GM12878 (cell line): ENCODE data around the gene KRT80. TPM values are rescaled to one million over a fixed set of nuclear protein-coding genes. Genes with fewer than 3 reads are reported as not detected.

Source experiments
- ATAC-seq: fragments of 200-7000 bp; cut with Tn5 transposase; 3 replicates; pipeline ENCODE4 v1.9.1; 2020; ENCODE audit warnings: mild to moderate bottlenecking, moderate library complexity
- BruUV-seq: library from RNA; stranded (reverse); fragments of 400-500 nt; replicated peaks from 2 replicates; lab custom pipeline; 2021; lab: Mats Ljungman, UMichigan
- CTCF ChIA-PET: fragments of 300-600 bp; sonication (Branson Sonifier 250); formaldehyde crosslinking; extraction: SDS; loops from one replicate; lab custom pipeline; 2021; ENCODE audit warnings: inconsistent platforms; lab: Yijun Ruan, JAX
- POLR2A ChIA-PET: fragments of 350-600 bp; formaldehyde crosslinking; extraction: SDS; loops from one replicate; lab custom pipeline; 2021; ENCODE audit warnings: inconsistent platforms; lab: Charles Lee
- RAD21 ChIA-PET: fragments of 300-600 bp; sonication (Branson Sonifier 250); formaldehyde crosslinking; loops from one replicate; lab custom pipeline; 2023; ENCODE audit warnings: antibody characterized with exemption; ENCODE audit not compliant: unreplicated experiment; lab: Charles Lee
- SMC1A ChIA-PET: fragments of 300-600 bp; sonication (Branson Sonifier 250); formaldehyde crosslinking; loops from one replicate; lab custom pipeline; 2023; ENCODE audit not compliant: unreplicated experiment, uncharacterized antibody; lab: Charles Lee
- DNase-seq: peaks from one replicate; pipeline ENCODE4 v3.0.0-alpha.2; 2011; ENCODE audit warnings: low read depth, low spot score
- FAIRE-seq: peaks from 3 replicates; lab custom pipeline; 2011; peaks lifted over from hg19 to GRCh38; lab: Jason Lieb, UNC
- H2AFZ ChIP-seq: 2 replicates; pipeline ENCODE4 v1.6.0; 2011; ENCODE audit warnings: low read depth, low read length, control low read depth; ENCODE audit not compliant: control insufficient read depth
- H3K27ac ChIP-seq: 2 replicates; pipeline ENCODE4 v1.5.1; 2011; ENCODE audit warnings: control low read depth; ENCODE audit not compliant: control insufficient read depth, insufficient read depth
- H3K27me3 ChIP-seq, 2 experiments: replicated peaks in 1 of 2; 2 replicates each; pipeline versions ENCODE4 v1.6.0 to v1.6.1; 2011; ENCODE audit warnings: low read length in 1 of 2; ENCODE audit not compliant: control insufficient read depth in 2 of 2, insufficient read depth in 2 of 2
- H3K36me3 ChIP-seq, 2 experiments: 2 replicates each; pipeline ENCODE4 v1.5.1; 2011; ENCODE audit warnings: low read length in 1 of 2; ENCODE audit not compliant: control insufficient read depth in 2 of 2, insufficient read depth in 2 of 2
- H3K4me1 ChIP-seq: 2 replicates; pipeline ENCODE4 v1.6.1; 2011; ENCODE audit warnings: mild to moderate bottlenecking, low read length, moderate library complexity, mixed read lengths; ENCODE audit not compliant: control insufficient read depth, insufficient read depth
- H3K4me2 ChIP-seq: 2 replicates; pipeline ENCODE4 v1.6.0; 2011; ENCODE audit warnings: control low read depth; ENCODE audit not compliant: control insufficient read depth, insufficient read depth
- H3K4me3 ChIP-seq: fragments of 200-600 bp; sonication (generic); 2 replicates; pipeline ENCODE4 v1.5.1; 2016
- H3K79me2 ChIP-seq: 2 replicates; pipeline ENCODE4 v1.6.0; 2011; ENCODE audit warnings: low read length; ENCODE audit not compliant: control insufficient read depth, insufficient read depth
- H3K9ac ChIP-seq: 2 replicates; pipeline ENCODE4 v1.8.0; 2011; ENCODE audit warnings: low read length, control low read depth, mixed read lengths; ENCODE audit not compliant: control insufficient read depth, insufficient read depth
- H3K9me3 ChIP-seq: replicated peaks from 3 replicates; pipeline ENCODE4 v1.5.1; 2011; ENCODE audit warnings: mild to moderate bottlenecking, low read length; ENCODE audit not compliant: control insufficient read depth, insufficient read depth
- H4K20me1 ChIP-seq: 2 replicates; pipeline ENCODE4 v1.6.0; 2011; ENCODE audit not compliant: control insufficient read depth, insufficient read depth
- ASH2L ChIP-seq: fragments of 300-600, 200-600 bp; sonication (generic); IDR thresholded peaks from 2 replicates; pipeline ENCODE4 v1.6.1; 2017; ENCODE audit warnings: low read depth, mild to moderate bottlenecking, borderline replicate concordance
- CBX5 ChIP-seq: sonication (generic); IDR thresholded peaks from 2 replicates; pipeline ENCODE4 v1.6.1; 2016; ENCODE audit warnings: low read depth, moderate library complexity, mild to moderate bottlenecking, inconsistent platforms
- EED ChIP-seq: sonication (generic); IDR thresholded peaks from 2 replicates; pipeline ENCODE4 v1.6.1; 2016; ENCODE audit warnings: antibody characterized with exemption, low read depth
- HDAC2 ChIP-seq: fragments of 200-600 bp; sonication (generic); IDR thresholded peaks from 2 replicates; pipeline ENCODE4 v1.6.1; 2017
- IRF4 ChIP-seq: IDR thresholded peaks from 2 replicates; pipeline ENCODE4 v1.6.1; 2011; ENCODE audit warnings: low read depth, low read length
- JUNB ChIP-seq: IDR thresholded peaks from 2 replicates; pipeline ENCODE4 v1.6.1; 2016; ENCODE audit warnings: antibody characterized with exemption, mild to moderate bottlenecking
- MEF2B ChIP-seq: fragments of 450-650 bp; IDR thresholded peaks from 2 replicates; pipeline ENCODE4 v1.6.1; 2018; ENCODE audit warnings: mild to moderate bottlenecking, moderate library complexity; ENCODE audit not compliant: partially characterized antibody, poor library complexity, severe bottlenecking
- NBN ChIP-seq: fragments of 450-650 bp; IDR thresholded peaks from 2 replicates; pipeline ENCODE4 v1.6.1; 2016
- NFXL1 ChIP-seq: fragments of 450-650 bp; IDR thresholded peaks from 2 replicates; pipeline ENCODE4 v1.6.1; 2017; ENCODE audit warnings: antibody characterized with exemption, mild to moderate bottlenecking, borderline replicate concordance
- ZNF384 ChIP-seq: IDR thresholded peaks from 2 replicates; pipeline ENCODE4 v1.6.1; 2012; ENCODE audit warnings: low read depth, mild to moderate bottlenecking, low read length, improper control_type of control experiment, borderline replicate concordance
- WGBS: methylation state at CpG from one replicate; pipeline ENCODE4 v1.1.6; 2016; ENCODE audit warnings: low lambda C conversion rate; ENCODE audit not compliant: insufficient replicate concordance, insufficient coverage; ENCODE audit errors: missing lambda C conversion rate; 5-methylcytosine and 5-hydroxymethylcytosine counted together
- in situ Hi-C: fragments of 300-500 bp; cut with MboI; formaldehyde crosslinking; loops from 9 replicates; pipeline ENCODE4 v1.14.3; 2018; ENCODE audit warnings: mixed read lengths
- intact Hi-C: fragments of 100-400 bp; cut with micrococcal nuclease; formaldehyde crosslinking; loops from one replicate; pipeline ENCODE4 v1.14.2; 2022; ENCODE audit not compliant: unreplicated experiment
- polyA plus RNA-seq, 11 experiments: library from polyadenylated mRNA; depleted of rRNA in 4 of 11; unstranded in 6 of 11; stranded (reverse) in 5 of 11; fragments of >200 nt; fragmentation: Nextera tagmentation in 4 of 11; fragmentation: Illumina TruSeq in 1 of 11; extraction: Ambion mirVana in 4 of 11; extraction: Trizol in 1 of 11; gene quantifications; 1 replicate in 1 of 11; 2 replicates in 10 of 11; pipeline versions ENCODE4 v1.2.1 to v1.2.3, GENCODE V29; 2011 to 2016; ENCODE audit warnings: inconsistent platforms in 2 of 11, missing spikeins in 2 of 11, low read depth in 1 of 11
- total RNA-seq, 4 experiments: library from RNA; depleted of rRNA in 3 of 4; stranded (reverse); fragments of >200 nt in 3 of 4; fragmentation: Illumina TruSeq in 1 of 4; extraction: Trizol in 1 of 4; gene quantifications; 2 replicates each; pipeline versions ENCODE4 v1.2.1 to v1.2.3, GENCODE V29; 2013 to 2021
- TF ChIP-seq, protein P1 (sequence below): fragments of 150-350 bp; IDR thresholded peaks from 2 replicates; pipeline ENCODE4 v1.6.1; 2016; ENCODE audit warnings: low read depth, low read length
- TF ChIP-seq, protein P2 (sequence below): IDR thresholded peaks from 2 replicates; pipeline ENCODE4 v1.6.1; 2011; ENCODE audit warnings: low read depth, mild to moderate bottlenecking, low read length, moderate library complexity, borderline replicate concordance; ENCODE audit errors: extremely low read depth
- TF ChIP-seq, protein P3 (sequence below): IDR thresholded peaks from 2 replicates; pipeline ENCODE4 v1.6.1; 2012; ENCODE audit warnings: low read length, inconsistent platforms
- TF ChIP-seq, protein P4 (sequence below): fragments of 450-650 bp; conservative IDR thresholded peaks from 2 replicates; pipeline ENCODE4 v1.6.1; 2017; ENCODE audit warnings: mild to moderate bottlenecking, moderate library complexity
- TF ChIP-seq, protein P5 (sequence below): IDR thresholded peaks from 2 replicates; pipeline ENCODE4 v1.6.1; 2012; ENCODE audit warnings: low read depth, low read length, improper control_type of control experiment

Gene KRT80
- total and polyA plus RNA-seq, 10 of the 15 experiments (the other 5 are each of a cell fraction or from before 2014, with no cell fraction given), result 0.01 TPM; not detected in 9

DNA sequence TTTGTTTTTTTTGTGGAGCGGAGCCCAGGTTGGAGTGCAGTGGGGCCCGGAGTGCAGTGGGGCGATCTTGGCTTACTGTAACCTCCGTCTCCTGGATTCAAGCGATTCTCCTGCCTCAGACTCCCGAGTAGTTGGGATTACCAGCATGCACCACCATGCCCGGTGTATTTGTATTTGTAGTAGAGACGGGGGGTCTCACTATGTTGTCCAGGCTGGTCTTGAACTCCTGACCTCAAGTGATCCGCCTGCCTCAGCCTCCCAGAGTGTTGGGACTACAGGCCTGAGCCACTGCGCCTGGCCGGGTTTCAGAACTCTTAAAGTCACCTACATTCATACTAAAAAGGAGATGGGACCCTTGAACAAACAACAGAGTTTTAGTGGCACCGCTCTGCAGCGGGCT, 52.7 kb downstream of the KRT80 start:
- FAIRE-seq (no peak), DNase-seq (no peak), ATAC-seq (no peak)
- POLR2A ChIA-PET, result no interaction called here
- no peaks in the 10 kb centered on the region for H3K36me3 ChIP-seq
- CTCF ChIA-PET, result interaction anchor here (0.9 to 1.1 kb wide), 2 partner anchors 114 to 740 kb away, joined by 3 read pairs; no protein-coding TSS in a partner anchor
- H3K9me3 ChIP-seq, result no peaks in the 10 kb centered on the region
- H3K9ac ChIP-seq, result no peak overlapping the region
- H3K4me3 ChIP-seq, result no peak overlapping the region
- H3K27me3 ChIP-seq, result 0 out of 4 replicates have a peak, but pooled peaks cover 0 to 2% of the 10 kb centered on the region in 2 experiments
- no peak overlapping the region for H2AFZ ChIP-seq
- BruUV-seq, result no TSS peak
- RAD21 ChIA-PET, result no interaction called here
- no peaks in the 10 kb centered on the region for H3K79me2 ChIP-seq
- H4K20me1 ChIP-seq, result no peaks in the 10 kb centered on the region
- H3K4me2 ChIP-seq, result no peak overlapping the region
- 41% methylated on average over 13 of the region's 13 CpGs for WGBS
- intact Hi-C loops (no loop called here), in situ Hi-C loops (no loop called here)
- SMC1A ChIA-PET, result interaction anchor here (0.7 kb wide), 1 partner anchor 11 kb away, joined by 3 read pairs; no protein-coding TSS in a partner anchor
- H3K27ac ChIP-seq, result no peak overlapping the region
- no peaks in the 10 kb centered on the region for H3K4me1 ChIP-seq
- no peak for TF ChIP-seq JUNB
- no peak for TF ChIP-seq CBX5
- no peak for TF ChIP-seq NBN
- no peak for TF ChIP-seq ASH2L
- TF ChIP-seq, protein P1, sequence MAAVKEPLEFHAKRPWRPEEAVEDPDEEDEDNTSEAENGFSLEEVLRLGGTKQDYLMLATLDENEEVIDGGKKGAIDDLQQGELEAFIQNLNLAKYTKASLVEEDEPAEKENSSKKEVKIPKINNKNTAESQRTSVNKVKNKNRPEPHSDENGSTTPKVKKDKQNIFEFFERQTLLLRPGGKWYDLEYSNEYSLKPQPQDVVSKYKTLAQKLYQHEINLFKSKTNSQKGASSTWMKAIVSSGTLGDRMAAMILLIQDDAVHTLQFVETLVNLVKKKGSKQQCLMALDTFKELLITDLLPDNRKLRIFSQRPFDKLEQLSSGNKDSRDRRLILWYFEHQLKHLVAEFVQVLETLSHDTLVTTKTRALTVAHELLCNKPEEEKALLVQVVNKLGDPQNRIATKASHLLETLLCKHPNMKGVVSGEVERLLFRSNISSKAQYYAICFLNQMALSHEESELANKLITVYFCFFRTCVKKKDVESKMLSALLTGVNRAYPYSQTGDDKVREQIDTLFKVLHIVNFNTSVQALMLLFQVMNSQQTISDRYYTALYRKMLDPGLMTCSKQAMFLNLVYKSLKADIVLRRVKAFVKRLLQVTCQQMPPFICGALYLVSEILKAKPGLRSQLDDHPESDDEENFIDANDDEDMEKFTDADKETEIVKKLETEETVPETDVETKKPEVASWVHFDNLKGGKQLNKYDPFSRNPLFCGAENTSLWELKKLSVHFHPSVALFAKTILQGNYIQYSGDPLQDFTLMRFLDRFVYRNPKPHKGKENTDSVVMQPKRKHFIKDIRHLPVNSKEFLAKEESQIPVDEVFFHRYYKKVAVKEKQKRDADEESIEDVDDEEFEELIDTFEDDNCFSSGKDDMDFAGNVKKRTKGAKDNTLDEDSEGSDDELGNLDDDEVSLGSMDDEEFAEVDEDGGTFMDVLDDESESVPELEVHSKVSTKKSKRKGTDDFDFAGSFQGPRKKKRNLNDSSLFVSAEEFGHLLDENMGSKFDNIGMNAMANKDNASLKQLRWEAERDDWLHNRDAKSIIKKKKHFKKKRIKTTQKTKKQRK, result no peak
- no peak for TF ChIP-seq NFXL1
- TF ChIP-seq, protein P2, sequence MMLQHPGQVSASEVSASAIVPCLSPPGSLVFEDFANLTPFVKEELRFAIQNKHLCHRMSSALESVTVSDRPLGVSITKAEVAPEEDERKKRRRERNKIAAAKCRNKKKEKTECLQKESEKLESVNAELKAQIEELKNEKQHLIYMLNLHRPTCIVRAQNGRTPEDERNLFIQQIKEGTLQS, result no peak
- TF ChIP-seq, protein P3, sequence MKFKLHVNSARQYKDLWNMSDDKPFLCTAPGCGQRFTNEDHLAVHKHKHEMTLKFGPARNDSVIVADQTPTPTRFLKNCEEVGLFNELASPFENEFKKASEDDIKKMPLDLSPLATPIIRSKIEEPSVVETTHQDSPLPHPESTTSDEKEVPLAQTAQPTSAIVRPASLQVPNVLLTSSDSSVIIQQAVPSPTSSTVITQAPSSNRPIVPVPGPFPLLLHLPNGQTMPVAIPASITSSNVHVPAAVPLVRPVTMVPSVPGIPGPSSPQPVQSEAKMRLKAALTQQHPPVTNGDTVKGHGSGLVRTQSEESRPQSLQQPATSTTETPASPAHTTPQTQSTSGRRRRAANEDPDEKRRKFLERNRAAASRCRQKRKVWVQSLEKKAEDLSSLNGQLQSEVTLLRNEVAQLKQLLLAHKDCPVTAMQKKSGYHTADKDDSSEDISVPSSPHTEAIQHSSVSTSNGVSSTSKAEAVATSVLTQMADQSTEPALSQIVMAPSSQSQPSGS, result no peak
- no peak for TF ChIP-seq MEF2B
- no peak for TF ChIP-seq ZNF384
- TF ChIP-seq, protein P4, sequence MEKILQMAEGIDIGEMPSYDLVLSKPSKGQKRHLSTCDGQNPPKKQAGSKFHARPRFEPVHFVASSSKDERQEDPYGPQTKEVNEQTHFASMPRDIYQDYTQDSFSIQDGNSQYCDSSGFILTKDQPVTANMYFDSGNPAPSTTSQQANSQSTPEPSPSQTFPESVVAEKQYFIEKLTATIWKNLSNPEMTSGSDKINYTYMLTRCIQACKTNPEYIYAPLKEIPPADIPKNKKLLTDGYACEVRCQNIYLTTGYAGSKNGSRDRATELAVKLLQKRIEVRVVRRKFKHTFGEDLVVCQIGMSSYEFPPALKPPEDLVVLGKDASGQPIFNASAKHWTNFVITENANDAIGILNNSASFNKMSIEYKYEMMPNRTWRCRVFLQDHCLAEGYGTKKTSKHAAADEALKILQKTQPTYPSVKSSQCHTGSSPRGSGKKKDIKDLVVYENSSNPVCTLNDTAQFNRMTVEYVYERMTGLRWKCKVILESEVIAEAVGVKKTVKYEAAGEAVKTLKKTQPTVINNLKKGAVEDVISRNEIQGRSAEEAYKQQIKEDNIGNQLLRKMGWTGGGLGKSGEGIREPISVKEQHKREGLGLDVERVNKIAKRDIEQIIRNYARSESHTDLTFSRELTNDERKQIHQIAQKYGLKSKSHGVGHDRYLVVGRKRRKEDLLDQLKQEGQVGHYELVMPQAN, result no peak
- TF ChIP-seq EED, result no peak
- no peak for TF ChIP-seq IRF4
- TF ChIP-seq, protein P5, sequence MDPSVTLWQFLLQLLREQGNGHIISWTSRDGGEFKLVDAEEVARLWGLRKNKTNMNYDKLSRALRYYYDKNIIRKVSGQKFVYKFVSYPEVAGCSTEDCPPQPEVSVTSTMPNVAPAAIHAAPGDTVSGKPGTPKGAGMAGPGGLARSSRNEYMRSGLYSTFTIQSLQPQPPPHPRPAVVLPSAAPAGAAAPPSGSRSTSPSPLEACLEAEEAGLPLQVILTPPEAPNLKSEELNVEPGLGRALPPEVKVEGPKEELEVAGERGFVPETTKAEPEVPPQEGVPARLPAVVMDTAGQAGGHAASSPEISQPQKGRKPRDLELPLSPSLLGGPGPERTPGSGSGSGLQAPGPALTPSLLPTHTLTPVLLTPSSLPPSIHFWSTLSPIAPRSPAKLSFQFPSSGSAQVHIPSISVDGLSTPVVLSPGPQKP, result no peak
- TF ChIP-seq HDAC2, result no peak
